ENCODE measurements around the gene FANCF. TPM values are rescaled to one million over a fixed set of nuclear protein-coding genes. Genes with fewer than 3 reads are reported as not detected.
"Not testable (repeated sequence)": the region's sequence is repeated elsewhere in the genome, so short reads cannot be mapped to it uniquely, and the experiment has no call there.

FANCF gene
- total RNA-seq, 4 donors from 2014 or later, result 2.7 to 7.4 (median 4.4) TPM

DNA sequence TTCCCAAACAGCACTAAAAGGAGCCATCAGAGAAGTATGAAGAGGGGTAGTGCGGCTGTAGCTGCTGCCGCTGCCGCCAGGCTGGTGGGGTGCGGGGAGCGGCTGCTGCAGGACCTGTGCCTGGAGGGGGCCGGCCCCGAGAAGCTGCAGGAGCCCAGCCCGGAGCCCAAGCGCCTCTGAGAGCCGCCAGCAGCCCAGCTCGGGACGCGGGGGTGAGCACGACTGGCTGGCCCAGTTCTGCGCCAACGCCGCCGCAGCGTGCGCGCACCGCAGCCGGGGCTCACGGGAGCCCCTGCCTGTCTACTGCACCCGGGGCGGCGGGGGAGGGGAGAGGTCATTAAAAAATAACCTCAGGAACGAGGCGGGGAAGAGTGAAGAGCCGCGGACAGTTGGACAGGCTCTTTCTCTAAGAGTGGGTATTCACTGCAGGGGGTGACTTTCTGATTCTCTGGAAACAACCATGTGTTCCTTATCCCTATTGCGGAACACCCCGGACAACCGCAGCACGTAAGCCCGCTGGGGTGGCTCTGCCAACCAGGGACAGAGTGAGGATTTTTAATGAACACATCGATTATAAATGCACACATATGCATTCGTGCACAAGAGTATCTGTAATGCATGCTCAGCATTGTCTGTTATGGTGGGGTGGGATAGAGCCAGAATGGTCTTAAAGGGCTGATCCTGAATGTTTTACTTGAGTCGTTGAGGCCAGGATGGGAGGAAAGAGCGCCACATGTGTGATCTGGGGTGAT is 41.2 kb upstream of the FANCF start:
- DNase-seq (ENCODE audit: low spot score), result no peak
- ATAC-seq (ENCODE audit: low FRiP score), result peak; percentile 62
- TF ChIP-seq, protein P1, sequence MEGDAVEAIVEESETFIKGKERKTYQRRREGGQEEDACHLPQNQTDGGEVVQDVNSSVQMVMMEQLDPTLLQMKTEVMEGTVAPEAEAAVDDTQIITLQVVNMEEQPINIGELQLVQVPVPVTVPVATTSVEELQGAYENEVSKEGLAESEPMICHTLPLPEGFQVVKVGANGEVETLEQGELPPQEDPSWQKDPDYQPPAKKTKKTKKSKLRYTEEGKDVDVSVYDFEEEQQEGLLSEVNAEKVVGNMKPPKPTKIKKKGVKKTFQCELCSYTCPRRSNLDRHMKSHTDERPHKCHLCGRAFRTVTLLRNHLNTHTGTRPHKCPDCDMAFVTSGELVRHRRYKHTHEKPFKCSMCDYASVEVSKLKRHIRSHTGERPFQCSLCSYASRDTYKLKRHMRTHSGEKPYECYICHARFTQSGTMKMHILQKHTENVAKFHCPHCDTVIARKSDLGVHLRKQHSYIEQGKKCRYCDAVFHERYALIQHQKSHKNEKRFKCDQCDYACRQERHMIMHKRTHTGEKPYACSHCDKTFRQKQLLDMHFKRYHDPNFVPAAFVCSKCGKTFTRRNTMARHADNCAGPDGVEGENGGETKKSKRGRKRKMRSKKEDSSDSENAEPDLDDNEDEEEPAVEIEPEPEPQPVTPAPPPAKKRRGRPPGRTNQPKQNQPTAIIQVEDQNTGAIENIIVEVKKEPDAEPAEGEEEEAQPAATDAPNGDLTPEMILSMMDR (IDR thresholded peaks at IDR 0.05), result no peak

DNA sequence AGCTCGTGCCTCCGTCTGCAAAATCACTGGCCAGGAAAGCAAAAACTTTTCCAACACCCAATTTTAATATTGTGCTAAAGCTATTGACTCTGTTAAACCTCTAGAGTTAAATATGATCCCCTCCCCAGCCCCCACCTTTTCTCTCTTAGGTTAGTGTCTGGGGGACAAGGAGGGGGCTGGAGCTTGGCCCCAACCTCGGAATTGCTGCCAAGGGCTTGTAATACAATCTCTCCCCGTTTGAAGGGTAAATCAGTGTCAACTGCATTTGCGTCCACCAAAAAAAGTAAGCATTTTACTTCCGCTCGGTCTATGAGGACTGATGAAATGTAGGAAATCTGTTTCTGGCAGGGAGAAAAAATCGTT is 40.7 kb upstream of the FANCF start, which contains the start of gene GAS2:
TSS of gene GAS2 (plus strand) at position 287 of the 363 bp plus-strand sequence. CDS start 8,259 bp downstream, outside the sequence.
- TF ChIP-seq, protein P1 (IDR thresholded peaks at IDR 0.05), result no peak
- ATAC-seq (ENCODE audit: low FRiP score) (no peak), DNase-seq (ENCODE audit: low spot score) (no peak)

DNA sequence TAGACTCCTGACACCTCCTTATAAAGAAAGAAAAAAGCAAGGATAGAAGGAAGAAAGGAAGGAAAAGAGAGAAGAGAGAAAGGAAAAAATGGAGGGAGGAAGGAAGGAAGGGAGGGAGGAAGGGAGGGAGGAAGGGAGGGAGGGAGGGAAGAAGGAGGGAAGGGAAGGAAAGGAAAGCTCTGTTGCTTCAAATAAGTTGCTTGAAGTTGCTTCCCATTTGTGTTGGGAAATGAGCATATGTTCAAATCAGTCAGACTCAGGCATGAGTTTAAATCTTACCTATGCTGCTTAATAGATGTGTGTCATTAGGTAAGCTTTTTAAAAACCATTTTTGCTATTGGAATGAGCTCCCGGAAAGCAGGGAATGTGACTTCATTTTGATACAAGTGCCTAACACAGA is 34.2 kb upstream of the FANCF start:
- ATAC-seq (ENCODE audit: low FRiP score) (no peak), DNase-seq (ENCODE audit: low spot score) (no peak)
- TF ChIP-seq, protein P1 (IDR thresholded peaks at IDR 0.05), result no peak

DNA sequence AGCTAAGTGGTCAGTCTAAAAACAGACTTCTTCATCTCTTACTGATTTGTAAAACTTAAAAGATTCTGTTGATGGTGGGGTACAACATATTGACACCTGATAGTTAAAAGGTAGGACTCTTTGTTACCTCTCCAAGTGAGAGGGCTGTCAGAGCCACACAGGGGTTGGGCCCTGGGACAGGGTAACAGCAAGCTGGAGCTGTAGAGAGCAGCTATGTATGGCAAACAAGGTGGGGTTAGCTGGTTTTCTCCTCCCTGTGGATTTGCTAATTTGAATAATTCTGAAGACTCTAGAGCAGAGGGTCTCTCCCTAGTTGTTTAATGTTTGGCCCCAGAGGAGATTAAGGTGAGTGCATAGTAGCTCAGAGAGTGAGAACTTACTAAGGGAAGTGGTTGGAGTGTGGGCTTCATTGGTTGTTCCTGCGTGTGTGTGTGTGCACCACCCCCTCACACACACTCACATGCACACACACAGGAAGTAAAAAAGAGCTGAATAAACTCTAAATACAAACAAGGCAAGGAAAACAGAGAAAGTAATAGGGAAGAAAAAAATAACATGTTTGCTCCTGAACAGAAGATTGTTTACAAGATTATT is 31.6 kb upstream of the FANCF start:
- DNase-seq (ENCODE audit: low spot score) (no peak), ATAC-seq (ENCODE audit: low FRiP score) (no peak)
- TF ChIP-seq, protein P1 (IDR thresholded peaks at IDR 0.05), result no peak

DNA sequence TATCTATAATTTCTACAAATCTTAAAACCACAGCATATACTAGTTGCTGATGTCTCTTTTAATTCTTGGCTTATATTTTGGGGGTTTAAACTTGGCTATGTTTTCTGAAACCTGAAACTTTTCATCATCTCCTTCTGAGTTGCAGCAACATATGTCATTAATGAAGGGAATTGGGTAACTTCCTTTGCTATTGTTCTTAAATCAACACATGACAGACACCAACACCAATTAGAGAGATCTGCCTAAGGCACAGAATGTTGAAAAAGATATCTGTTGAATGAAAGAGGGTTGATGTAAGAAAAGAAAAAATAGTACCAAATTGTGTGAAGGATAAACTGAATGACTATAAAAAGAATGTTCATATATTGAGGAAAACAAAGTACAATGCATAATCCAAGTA is 30.5 kb upstream of the FANCF start:
- DNase-seq (ENCODE audit: low spot score), result no peak

DNA sequence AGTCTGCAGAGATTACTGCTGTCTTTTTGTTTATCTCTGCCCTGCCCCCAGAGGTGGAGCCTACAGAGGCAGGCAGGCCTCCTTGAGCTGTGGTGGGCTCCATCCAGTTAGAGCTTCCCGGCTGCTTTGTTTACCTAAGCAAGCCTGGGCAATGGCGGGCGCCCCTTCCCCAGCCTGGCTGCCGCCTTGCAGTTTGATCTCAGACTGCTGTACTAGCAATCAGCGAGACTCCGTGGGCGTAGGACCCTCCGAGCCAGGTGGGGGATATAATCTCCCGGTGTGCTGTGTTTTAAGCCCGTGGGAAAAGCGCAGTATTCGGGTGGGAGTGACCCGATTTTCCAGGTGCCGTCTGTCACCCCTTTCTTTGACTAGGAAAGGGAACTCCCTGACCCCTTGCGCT is 26.7 kb upstream of the FANCF start:
- not testable (repeated sequence) for ATAC-seq (ENCODE audit: low FRiP score); DNase-seq (ENCODE audit: low spot score)

More for the DNA sequence above, 30.5 kb upstream of the FANCF start:
- ATAC-seq (ENCODE audit: low FRiP score), result no peak
- TF ChIP-seq, protein P1 (IDR thresholded peaks at IDR 0.05), result no peak

DNA sequence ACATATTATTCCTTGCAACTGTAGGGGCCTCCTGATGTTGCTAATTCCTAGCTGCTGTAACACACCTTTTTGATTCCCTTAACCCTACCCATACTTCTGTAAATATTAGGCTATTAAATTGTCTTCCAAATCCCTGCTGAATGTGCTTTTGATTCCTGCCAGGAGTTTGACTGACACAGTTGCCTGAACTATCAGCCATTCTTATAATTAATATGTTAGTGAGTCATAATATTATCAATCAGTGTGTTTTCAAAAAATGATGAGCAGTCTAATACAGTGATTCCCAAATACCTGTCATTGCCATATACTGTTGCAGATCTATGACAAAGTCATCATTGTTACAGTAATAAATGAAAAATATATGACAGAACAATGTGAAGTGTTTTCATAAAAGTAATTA is 15.9 kb upstream of the FANCF start:
- TF ChIP-seq, protein P1 (IDR thresholded peaks at IDR 0.05), result no peak
- DNase-seq (ENCODE audit: low spot score) (no peak), ATAC-seq (ENCODE audit: low FRiP score) (no peak)

Data from omental fat pad (tissue), 4 donors.